NCI-H526 (cell line): ENCODE measurements around the gene MET.

Source experiments
- DNase-seq, 2 experiments: peaks; one replicate each; lab custom pipeline; 2025; lab: John Stamatoyannopoulos, UW

Gene MET

DNA sequence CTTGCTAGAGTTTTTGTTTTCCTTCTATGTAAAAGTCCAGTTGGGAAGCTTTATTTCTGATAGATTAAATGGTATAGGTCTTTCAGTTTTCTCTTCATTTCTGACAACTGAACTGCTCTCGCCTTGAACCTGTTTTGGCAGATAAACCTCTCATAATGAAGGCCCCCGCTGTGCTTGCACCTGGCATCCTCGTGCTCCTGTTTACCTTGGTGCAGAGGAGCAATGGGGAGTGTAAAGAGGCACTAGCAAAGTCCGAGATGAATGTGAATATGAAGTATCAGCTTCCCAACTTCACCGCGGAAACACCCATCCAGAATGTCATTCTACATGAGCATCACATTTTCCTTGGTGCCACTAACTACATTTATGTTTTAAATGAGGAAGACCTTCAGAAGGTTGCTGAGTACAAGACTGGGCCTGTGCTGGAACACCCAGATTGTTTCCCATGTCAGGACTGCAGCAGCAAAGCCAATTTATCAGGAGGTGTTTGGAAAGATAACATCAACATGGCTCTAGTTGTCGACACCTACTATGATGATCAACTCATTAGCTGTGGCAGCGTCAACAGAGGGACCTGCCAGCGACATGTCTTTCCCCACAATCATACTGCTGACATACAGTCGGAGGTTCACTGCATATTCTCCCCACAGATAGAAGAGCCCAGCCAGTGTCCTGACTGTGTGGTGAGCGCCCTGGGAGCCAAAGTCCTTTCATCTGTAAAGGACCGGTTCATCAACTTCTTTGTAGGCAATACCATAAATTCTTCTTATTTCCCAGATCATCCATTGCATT is 27.1 kb downstream of the MET start:
- no peak for DNase-seq

DNA sequence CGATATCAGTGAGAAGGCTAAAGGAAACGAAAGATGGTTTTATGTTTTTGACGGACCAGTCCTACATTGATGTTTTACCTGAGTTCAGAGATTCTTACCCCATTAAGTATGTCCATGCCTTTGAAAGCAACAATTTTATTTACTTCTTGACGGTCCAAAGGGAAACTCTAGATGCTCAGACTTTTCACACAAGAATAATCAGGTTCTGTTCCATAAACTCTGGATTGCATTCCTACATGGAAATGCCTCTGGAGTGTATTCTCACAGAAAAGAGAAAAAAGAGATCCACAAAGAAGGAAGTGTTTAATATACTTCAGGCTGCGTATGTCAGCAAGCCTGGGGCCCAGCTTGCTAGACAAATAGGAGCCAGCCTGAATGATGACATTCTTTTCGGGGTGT is 27.7 kb downstream of the MET start:
- no peak for DNase-seq

DNA sequence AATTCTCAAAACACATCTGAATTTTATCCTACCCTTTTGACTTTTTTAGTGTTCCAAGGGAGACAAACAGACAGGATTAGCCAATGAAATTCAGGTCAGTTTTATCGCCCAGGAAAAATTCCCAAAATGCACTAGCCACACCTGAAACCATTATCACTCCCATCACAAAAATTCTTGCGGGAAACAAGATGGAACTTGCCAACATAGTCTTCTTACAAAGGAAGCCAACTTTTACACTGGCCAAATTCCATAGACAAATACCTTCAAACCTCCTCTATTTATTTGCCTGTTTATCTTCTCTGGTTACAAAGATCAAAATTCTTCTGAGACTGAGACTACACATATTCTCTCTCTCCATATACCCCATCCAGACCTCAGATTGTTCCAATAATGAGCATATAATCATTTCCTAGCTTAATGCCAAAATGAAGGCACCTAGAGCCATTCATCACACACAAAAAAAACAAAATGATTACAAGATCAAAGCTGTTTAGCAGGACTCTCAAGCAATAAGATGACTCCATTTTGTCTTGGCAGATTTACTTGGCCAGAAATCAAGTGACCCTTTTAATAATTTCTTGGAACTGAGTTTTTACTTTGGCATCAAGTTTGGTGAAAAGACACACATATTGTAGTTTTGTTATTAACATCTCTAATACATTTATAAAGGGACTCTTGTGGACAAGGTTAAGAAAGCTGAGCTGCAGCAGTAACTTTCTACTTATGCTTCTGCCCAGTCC is 30.2 kb downstream of the MET start:
- no peak for DNase-seq

DNA sequence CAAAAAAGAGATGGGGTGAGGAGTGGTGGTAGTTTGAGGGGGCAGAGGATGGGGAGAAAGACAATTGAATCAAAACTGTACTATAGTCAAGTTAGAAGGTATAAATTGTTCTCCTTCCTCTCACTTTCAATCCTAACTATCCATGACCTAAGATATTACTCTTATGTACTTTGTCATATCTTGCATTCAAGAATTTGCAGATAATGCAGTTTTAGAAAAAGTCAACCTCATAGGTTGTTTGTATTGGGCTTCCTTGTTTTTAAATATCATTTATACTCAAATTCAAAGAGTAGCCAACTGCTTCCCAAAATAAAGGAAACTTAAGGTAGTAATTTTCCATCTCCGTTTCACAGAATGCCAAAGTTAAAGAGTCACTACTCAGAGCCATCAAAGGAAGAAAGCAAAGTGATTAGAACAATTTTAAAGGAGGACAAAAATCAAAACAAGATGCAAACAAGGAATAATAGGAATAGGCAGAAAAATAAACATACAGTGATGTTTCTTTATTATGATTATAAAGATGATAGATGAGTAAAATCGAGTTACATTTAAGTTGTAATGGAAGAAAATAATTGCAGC is 32.7 kb downstream of the MET start:
- DNase-seq, result no peak

DNA sequence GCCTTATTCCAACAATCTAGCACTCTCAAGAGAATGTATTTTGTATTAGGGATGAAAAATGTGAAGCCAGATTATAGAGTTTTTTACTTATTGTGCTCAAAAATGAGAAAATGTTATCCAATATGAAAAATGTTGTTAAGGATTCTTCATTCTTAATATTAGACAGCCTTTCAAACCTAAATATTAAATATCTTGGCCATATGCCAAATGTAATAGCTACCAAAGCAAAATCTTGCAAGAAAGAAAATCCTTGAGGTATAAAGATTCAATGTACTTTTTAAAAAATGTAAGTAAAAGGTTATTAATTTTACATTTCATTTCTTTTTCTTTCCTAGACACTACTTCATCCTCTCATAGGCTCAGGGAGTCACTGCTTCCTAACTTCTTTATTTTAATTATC is 33.4 kb downstream of the MET start:
- no peak for DNase-seq

DNA sequence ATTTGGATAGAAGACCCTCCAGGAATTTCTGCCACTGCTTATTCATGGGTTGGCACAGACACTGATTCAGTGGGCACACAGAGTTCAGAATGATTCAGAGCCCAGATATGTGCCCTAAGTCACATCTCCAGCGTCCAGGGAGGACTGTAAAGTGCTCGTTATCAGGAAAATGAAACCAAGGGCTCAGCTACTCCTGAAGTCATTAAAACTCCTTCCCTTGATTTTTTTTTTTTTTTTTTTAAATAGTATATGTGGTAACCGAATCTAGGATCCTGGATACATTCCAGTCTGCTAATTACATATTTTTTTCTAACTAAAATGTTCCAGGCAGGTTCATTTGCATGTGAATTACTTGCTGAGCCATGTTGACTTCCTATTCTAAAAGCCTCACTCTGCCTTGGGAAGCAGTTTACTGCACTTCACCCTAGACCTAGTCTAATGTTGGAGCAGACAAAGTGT is 34.7 kb downstream of the MET start:
- DNase-seq, result peak; percentile 39 to 66

DNA sequence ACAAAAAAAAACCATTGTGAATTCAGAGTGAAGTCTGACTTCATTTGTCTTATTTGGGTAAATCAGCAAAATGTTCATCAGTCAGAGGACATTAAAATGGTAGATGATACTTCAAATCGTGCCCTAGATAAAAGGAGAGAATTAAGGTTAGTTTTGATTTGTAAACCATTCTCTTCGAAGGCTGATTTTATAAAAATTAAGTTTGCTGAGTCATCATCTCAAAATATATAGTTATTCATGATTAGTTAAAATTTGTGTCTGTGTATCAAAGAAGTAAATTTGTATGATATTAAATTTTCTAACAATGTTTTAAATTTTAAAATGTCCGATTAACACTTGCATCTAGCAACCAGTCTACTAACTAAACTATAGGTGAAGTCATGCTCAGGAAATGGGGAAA is 35.3 kb downstream of the MET start:
- DNase-seq, result no peak

DNA sequence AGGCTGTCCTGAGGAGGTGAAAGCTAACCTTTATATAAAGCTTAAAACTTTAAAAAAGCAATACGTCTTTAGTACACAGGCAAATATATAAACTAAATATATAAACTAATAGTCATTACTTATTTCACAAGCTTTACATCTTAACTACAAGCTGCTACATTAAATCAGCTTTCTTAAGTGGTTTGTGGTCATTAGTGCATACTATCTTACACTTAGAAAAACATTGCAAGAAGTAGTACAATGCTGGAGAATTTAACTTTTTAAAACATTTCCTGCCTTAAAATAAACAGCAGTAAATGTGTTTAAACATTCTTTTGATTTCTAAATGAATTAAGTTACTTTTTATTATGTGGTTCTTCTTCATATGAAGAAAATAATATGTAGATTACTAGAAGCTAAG is 36.3 kb downstream of the MET start:
- no peak for DNase-seq

DNA sequence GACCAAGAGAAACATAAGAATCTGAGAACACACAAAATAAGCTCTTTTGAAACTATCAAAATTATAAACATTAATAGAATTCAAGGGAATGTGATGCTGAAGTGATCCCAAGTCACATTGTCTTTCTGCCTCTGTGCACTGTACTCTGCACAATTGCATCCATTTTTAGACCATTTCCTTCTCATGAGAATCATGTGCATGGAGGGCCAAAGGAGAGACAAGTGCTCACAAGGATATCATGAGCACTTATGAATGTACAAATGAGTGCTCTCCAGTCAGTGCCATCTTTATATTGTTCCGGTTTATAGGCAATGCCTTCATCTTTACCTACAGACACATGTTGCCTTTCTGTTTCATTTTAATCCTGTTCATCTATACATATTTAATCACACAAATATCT is 36.9 kb downstream of the MET start:
- DNase-seq, result no peak

DNA sequence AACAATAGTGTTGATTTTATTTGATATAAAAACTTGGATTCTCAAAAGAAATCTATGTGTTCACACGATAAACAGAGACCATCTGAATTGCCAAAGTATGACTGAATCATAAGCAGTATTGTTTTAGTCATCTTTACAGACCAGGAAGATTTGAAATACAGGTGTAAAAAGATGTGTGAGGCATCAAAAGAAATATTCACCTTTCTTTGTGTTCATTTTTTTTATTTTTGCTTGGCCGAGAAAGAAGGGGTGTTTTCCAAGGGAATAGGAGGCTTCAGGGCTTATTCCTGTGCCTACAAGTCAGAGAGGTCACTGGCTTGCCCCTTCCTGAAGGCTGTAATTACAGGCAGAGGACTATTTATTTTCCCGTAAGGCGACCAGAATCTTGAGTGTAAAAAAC is 37.3 kb downstream of the MET start:
- DNase-seq, result no peak

DNA sequence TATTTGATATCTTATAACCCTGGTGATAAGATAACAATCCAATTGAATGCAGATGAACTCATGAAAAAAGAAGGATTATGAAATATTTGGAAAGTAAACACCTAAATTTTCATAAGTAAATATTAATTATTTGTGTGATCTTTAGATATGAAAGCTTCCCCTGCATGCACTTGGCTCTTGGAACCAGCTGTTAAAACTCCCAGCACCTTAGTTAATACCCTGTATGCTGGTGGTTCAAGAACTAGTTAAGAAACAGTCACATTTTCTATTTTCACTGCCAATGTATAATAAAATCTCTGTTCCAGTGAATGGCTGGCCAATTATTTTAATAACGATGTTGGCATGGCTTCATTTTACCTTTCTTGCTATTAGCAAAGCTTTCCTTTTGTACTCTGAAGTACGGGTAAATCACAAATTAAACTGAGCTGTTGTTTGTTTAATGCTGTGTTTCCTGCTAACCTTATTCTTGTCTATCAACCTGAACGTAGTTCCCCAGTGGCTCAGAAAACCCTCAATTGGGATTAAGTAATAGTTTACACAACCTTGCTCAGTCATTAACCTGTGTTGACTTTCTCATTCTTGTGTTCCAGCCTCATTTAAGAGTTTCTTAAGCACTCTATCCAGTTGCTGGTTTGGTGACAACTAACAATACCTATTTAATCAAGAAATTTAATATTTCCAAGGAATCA is 38.9 kb downstream of the MET start:
- peak; percentile 50 to 57 for DNase-seq

DNA sequence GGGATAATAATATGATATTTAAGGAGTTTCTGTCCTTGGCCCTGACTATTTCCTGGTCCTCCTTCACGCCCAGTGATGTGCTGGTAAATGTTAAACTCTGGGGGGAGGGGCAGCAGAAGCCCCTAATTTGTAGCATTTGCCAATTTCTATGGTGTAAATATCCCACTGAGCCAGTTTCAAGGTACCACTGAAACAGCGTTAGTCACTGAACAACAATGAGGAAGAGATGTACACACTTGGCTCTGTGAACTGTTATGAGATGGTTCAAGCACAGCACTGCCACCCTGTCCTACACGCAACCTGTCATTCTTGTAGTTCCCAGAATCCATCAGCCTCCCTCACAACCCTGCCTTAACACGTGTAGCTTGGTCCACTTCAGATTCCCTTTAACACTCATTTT is 39.8 kb downstream of the MET start:
- no peak for DNase-seq

DNA sequence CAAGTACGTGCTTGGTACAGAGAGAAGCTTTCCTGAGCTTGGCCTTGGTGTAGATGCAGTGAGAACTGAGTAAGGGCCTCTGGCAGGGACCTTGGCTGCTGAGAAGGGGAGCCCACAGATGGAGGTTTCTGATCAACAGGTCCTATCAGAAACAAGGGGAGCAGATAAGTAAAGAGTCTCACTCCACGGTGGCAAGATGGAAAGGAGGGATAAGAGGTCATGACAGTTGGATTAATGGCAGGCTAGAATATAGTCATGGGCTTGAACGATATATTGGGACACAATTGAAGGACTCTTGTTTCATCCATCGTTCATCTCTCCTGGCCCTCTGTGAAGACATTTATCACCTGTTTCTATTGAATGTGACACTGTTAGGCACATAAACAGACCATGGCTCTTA is 41.5 kb downstream of the MET start:
- DNase-seq, result no peak

DNA sequence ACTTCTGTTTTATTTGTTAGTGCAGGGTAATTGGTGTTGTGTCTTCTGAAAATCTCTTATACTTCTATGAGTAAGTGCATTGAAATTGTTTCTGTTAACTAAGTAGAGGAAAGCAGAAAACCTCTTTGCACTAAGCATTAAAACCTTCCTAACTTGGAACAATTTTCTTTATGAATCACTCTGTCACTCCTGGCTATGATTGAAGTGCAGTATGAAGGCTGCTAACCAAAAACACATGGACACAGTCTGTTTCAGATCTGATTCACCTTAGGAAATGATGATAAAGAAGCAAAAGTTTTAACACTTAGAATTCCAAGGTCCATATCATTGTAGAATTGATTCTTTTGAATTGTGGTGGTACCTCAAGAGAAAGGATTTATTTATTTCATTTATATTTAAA is 41.9 kb downstream of the MET start:
- no peak for DNase-seq

DNA sequence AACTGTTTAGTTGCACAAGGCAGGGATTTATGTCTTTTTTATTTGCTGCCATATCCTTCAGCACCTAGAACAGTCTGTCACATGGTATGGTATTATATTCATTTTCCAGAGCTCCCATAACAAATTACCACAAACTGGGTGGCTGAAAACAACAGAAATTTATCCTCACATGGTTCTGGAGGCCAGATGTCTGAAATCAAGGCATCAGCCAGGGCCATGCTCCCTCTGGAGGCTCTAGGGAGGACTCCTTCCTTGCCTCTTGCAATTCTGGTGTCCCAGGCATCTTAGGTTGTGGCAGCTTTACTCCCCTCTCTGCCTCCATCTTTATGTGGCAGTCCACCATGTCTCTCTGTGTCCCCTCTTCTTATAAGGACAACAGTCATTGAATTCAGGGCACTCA is 43.1 kb downstream of the MET start:
- DNase-seq, result no peak

DNA sequence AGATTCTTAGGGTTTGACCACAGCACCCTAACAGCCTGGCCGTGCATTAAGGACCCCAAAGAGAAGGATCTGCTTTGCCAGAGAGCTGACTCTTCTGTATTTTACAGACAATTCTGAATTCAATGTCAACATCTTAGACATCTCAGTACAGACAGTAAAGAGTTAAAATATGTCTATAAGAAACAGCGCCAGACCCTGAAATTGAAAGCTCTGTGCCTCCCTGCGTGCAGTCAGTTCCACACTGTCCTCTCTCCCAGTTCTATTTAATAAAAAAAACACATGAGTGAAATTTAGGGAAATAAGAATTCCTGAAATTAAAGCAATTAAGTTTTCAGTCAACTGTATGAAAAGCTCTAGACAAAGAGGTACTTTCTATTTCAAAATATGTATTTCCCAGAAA is 45.1 kb downstream of the MET start:
- DNase-seq, result no peak

DNA sequence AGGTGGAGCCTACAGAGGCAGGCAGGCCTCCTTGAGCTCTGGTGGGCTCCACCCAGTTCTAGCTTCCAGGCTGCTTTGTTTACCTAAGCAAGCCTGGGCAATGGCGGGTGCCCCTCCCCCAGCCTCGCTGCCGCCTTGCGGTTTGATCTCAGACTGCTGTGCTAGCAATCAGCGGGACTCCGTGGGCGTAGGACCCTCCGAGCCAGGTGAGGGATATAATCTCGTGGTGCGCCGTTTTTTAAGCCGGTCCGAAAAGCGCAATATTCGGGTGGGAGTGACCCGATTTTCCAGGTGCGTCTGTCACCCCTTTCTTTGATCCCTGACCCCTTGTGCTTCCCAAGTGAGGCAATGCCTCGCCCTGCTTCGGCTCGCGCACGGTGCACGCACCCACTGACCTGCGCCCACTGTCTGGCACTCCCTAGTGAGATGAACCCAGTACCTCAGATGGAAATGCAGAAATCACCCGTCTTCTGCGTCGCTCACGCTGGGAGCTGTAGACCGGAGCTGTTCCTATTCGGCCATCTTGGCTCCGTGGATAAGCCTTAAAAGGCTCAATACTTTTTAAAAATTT is 52.0 kb downstream of the MET start:
- peak; percentile 52 to 54 for DNase-seq

DNA sequence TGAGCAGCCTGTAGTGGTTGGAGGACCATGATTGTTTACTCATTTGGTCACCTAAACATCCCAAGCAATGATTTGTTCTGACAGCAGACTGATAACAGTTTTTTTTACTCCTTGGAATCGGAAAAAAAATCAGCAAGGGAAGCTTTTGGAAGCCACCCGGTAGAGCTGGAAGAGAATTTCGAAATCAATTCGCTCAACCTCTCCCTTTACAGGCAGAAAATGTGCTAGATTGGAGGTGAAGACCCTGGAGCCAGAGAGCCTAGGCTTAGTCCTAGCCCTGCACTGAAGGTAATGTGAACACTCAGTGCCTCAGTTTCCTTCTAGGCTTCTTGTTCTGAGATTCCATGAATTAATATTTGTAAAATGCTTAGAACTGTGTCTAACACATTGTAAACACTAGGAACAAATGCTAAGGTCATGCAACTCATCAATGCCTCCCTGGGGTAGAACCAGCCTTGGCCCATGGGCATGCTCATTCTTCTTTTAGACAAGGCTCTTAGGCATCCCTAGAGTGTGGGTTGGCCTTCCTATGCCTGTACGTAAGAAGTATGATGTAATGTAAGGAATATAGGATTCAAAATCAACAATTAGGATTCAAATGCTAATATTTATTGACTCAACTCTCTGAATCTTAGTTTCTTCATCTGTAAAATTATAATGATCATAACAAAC is 52.7 kb downstream of the MET start:
- peak in 1 of 2 experiments; percentile 54 for DNase-seq

DNA sequence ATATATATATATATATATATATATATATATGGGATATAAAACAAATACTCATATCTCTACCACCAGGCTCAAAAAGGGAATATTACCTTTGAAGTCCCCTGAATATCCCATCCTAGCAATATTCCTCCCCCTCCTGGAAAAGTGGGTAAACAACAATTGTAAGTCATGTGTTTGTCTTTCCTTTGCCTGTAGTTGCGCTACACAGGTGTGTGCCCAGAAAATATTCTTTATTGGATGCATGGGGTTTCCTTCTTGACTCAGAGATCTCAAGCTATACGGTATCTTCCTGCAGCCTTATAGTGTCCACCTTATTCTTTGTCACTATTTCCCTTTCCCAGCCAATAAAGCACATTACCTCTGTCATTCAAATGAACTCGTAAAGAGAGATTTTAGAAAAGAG is 54.2 kb downstream of the MET start:
- peak in 1 of 2 experiments; percentile 19 for DNase-seq

DNA sequence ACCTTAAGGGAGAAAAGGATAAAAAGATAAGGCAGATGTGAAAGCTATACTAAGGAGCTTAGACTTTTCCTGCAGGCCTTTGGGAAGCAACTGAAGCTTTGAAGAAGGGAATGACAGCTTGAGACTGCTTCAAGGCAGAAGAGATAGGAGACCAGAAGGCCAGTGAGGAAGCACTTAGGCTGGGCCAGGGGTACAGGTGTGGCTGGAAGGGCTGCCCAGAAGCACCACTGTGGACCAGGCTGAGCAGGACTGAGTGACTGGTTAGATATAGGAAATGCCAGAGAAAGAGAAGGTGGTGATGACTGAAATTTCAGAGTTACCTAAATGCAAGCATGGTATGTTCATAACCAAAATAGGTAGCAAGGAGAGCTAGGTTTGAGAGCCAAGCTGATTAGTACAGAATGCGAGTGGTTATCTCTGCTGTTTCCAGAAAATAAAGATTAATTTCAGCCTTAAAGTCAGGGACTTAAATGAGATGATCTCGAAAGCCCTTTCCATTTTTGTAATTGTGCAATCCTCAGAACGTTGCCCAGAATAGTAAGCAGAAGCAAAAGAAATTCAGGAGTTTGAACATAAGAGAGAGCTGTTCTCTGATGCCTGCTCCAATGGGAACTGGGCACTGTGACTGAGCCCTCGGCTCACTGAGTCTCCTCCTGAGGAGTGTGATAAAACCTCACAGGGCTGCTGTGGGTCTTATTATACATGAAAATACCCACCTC is 54.9 kb downstream of the MET start:
- no peak for DNase-seq

DNA sequence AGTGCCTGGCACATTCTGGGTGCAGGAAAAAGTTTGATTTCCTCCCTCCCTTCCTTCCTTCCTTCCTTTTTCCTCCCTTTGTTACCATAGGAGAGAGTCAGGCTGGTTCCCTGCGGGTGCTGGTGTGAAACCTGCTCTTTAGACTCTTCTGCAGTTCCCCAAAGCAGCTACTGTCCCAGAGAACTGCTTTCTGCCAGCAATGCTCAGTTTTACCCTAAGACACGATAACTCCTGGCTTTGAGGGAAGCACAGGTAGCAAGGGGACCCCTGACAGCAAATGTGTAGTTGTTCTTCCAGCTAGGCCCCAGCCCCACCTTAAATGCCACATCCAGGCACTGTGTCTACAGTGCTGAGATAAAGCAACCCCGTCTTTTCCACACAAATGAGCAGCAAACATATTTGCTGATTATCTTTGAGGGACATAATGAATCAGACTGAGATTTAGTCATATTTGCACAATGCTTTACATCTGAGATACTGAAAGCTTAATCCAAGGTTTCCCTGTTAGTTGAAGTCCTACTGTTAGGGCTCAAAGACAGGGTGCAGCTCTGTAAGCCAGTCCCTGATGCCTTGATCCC is 55.5 kb downstream of the MET start:
- no peak for DNase-seq
